ENCODE measurements around the gene NAA60. TPM values are rescaled to one million over a fixed set of nuclear protein-coding genes. Genes with fewer than 3 reads are reported as not detected.
"Not testable (repeated sequence)": the region's sequence is repeated elsewhere in the genome, so short reads cannot be mapped to it uniquely, and the experiment has no call there.

NAA60 gene
- total RNA-seq, 1 donor from 2014 or later, result 38.3 TPM

- Mint-ChIP-seq H3K27ac (no peak overlapping the region), H3K4me3 (no peak overlapping the region), H3K27me3 (ENCODE audit: insufficient read depth) (no peaks in the 10 kb centered on the region), H3K9me3 (no peaks in the 10 kb centered on the region), H3K4me1 (ENCODE audit: low read depth) (peaks cover 25% of the 10 kb centered on the region), H3K36me3 (ENCODE audit: low read depth) (peaks cover 7% of the 10 kb centered on the region)
- intact Hi-C loops (cut with micrococcal nuclease), result no loop called here
- DNase-seq (ENCODE audit: low spot score), result no peak
Observed at GRCh38 chr16:3468501-3468900, 25.0 kb downstream of the NAA60 start.

DNA sequence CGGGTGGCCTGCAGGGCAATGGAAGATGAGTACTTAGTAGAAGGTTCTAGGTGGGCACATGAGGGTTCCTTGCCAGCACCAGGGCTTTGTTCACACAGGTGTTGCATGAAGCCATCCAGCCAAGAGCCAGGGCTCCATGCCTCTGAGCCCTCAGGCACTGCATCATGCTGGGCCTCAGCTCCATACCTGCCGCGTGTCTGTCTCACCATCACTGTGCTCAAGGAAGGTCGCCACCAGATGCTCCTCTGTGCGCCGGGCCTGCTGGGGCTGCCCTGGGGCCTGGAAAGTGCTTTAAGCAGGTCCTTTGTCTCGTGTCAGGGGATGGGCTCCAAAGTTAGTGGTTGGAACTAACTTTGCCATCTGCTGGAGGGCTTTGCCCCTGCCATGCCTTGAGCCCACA is 26.3 kb downstream of the NAA60 start:
- intact Hi-C loops (cut with micrococcal nuclease), result no loop called here
- no peak for DNase-seq (ENCODE audit: low spot score)
- Mint-ChIP-seq H3K27ac (no peak overlapping the region), H3K9me3 (no peaks in the 10 kb centered on the region), H3K36me3 (ENCODE audit: low read depth) (peaks cover 7% of the 10 kb centered on the region), H3K4me1 (ENCODE audit: low read depth) (peaks cover 20% of the 10 kb centered on the region), H3K4me3 (no peak overlapping the region), H3K27me3 (ENCODE audit: insufficient read depth) (no peaks in the 10 kb centered on the region)

- no peaks in the 10 kb centered on the region for H3K9me3 Mint-ChIP-seq
- DNase-seq (ENCODE audit: low spot score), result no peak
- no peak overlapping the region for H3K27ac Mint-ChIP-seq
- no peaks in the 10 kb centered on the region for H3K27me3 Mint-ChIP-seq (ENCODE audit: insufficient read depth)
- peaks cover 20% of the 10 kb centered on the region for H3K4me1 Mint-ChIP-seq (ENCODE audit: low read depth)
- H3K4me3 Mint-ChIP-seq, result no peak overlapping the region
- intact Hi-C loops (cut with micrococcal nuclease), result no loop called here
- H3K36me3 Mint-ChIP-seq (ENCODE audit: low read depth), result peaks cover 5% of the 10 kb centered on the region
Observed at GRCh38 chr16:3470723-3471122, 27.2 kb downstream of the NAA60 start.

DNA sequence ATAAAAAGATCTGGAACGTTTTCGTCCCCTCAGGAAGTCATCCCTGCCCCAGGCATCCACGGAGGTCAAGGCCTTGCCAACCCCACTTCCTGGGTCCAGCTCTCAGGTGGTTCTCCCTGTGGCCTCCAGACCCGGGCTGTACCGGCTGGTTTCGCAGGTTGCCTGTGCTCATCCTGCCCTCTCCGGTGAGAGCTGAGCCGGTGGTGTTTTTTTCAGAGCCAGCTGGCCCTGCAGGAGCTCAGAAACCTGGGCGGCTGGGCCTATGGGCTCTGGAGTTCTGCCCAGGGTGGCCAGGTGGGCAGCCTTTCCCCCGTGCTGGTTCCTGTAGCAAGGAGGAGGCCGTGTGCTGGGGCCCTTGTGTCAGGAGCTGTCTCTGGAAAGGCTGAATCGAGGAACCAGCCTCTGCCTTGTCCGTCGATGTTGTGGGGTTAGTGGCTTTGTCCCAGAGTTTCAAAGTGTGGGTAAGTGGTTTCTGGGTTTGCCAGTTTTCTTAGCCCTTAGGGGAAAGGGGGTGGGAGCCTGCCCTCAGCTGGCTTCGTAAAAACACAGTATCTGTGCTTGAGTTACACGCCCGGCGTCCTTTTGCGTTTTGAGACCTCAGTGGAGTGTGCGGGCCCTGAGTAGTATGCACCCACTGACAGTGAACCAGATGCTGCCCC is 28.2 kb downstream of the NAA60 start:
- Mint-ChIP-seq H3K4me3 (no peak overlapping the region), H3K9me3 (no peaks in the 10 kb centered on the region), H3K4me1 (ENCODE audit: low read depth) (peaks cover 20% of the 10 kb centered on the region), H3K27me3 (ENCODE audit: insufficient read depth) (no peaks in the 10 kb centered on the region), H3K27ac (no peak overlapping the region), H3K36me3 (ENCODE audit: low read depth) (peaks cover 5% of the 10 kb centered on the region)
- intact Hi-C loops (cut with micrococcal nuclease), result no loop called here
- DNase-seq (ENCODE audit: low spot score), result no peak

DNA sequence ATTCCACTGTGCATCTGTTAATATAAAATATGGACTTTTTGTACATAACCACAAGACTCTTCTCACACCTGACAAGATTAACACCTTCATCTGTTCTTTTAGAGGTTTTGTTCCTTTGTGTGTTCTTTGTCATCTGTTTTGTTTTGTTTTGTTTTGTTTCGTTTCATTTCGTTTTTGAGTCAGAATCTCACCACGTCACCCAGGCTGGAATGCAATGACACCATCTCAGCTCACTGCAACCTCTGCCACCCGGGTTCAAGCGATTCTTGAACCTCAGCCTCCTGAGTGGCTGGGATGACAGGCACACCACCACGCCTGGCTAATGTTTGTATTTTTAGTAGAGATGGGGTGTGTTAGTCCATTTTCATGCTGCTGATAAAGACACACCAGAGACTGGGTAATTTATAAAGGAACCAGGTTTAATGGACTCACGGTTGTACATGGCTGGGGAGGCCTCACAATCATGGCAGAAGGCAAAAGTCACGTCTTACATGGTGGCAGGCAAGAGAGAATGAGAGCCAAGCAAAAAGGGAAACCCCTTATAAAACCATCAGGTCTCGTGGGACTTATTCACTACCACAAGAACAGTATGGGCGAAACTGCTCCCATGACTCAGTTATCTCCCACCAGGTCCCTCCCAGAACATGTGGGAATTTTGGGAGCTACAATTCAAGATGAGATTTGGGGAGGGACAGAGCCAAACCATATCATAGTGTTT is 29.6 kb downstream of the NAA60 start:
- no peak for DNase-seq (ENCODE audit: low spot score)
- intact Hi-C loops (cut with micrococcal nuclease), result no loop called here
- H3K4me3 Mint-ChIP-seq, result no peak overlapping the region

DNA sequence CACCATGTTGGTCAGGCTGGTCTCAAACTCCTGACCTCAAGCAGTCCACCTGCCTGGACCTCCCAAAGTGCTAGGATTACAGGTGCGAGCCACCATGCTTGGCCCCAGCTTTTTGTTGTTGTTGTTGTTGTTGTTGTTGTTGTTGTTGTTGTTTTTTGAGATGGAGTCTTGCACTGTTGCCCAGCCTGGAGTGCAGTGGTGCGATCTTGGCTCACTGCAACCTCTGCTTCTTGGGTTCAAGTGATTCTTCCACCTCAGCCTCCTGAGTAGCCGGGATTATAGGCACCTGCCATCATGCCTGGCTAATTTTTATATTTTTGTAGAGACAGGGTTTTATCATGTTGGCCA is 30.1 kb downstream of the NAA60 start:
- H3K27ac Mint-ChIP-seq; H3K27me3 Mint-ChIP-seq (ENCODE audit: insufficient read depth); DNase-seq (ENCODE audit: low spot score); H3K4me3 Mint-ChIP-seq; H3K9me3 Mint-ChIP-seq; intact Hi-C loops (cut with micrococcal nuclease): not testable (repeated sequence)
- peaks cover 12% of the 10 kb centered on the region for H3K4me1 Mint-ChIP-seq (ENCODE audit: low read depth)
- H3K36me3 Mint-ChIP-seq (ENCODE audit: low read depth), result peaks cover 11% of the 10 kb centered on the region

More for the DNA sequence above, 29.6 kb downstream of the NAA60 start:
- Mint-ChIP-seq H3K4me1 (ENCODE audit: low read depth) (peaks cover 14% of the 10 kb centered on the region), H3K36me3 (ENCODE audit: low read depth) (peaks cover 11% of the 10 kb centered on the region), H3K9me3 (no peaks in the 10 kb centered on the region), H3K27me3 (ENCODE audit: insufficient read depth) (no peaks in the 10 kb centered on the region), H3K27ac (peak overlapping the region; percentile 75)

DNA sequence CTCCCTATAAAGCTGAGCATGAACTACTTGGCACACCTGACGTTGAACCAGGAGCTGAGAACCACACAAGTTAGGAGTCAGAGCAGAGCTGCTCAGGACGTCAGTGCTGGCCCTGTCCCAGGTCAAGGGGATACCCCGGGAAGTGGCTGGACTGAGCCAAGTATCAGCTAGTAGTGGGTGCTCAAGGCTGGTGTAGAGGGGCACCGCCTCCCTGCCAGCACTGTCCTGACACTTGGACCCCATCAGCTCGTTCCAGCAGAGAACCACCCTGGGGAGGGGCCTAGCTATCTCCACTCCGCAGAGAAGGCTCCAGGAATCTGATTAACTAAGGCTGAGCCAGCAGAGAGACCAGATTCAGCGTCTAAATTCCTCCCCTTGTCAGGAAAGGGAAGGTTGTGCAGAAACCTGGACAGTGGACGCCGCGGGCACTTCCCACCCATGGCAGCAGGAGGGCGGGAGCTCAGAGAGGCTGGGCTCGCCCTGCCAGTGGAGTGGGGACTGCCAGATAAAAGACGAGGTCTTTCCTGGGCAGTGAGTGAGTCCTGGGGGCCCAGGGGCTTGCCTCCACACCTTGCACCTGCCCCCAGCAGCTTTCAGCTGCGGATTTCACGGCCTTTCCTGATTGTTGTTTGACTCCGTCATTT is 30.8 kb downstream of the NAA60 start:
- Mint-ChIP-seq H3K4me3 (no peak overlapping the region), H3K27me3 (ENCODE audit: insufficient read depth) (no peaks in the 10 kb centered on the region), H3K36me3 (ENCODE audit: low read depth) (peaks cover 11% of the 10 kb centered on the region), H3K9me3 (no peaks in the 10 kb centered on the region), H3K27ac (no peak overlapping the region), H3K4me1 (ENCODE audit: low read depth) (peaks cover 17% of the 10 kb centered on the region)
- intact Hi-C loops (cut with micrococcal nuclease), result no loop called here
- DNase-seq (ENCODE audit: low spot score), result no peak

DNA sequence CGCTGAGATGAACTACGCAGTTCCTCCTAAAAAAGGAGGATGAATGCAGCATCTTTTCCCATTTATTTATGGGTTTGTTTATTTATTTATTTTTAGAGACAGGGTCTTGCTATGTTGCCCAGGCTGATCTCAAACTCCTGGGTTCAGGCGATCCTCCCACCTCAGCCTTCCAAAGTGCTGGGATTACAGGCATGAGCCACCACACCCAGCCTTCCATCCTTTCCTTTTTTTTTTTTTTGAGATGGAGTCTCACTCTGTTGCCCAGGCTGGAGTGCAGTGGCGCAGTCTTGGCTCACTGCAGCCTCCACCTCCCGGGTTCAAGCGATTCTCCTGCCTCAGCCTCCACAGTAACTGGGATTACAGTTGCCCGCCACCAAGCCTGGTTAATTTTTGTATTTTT is 31.4 kb downstream of the NAA60 start:
- not testable (repeated sequence) for H3K27ac Mint-ChIP-seq, H3K4me3 Mint-ChIP-seq

GRCh38 chr16:3475604-3476375 is 32.3 kb downstream of the NAA60 start:
- DNase-seq (ENCODE audit: low spot score), result no peak
- Mint-ChIP-seq H3K27me3 (ENCODE audit: insufficient read depth) (no peaks in the 10 kb centered on the region), H3K4me1 (ENCODE audit: low read depth) (peaks cover 23% of the 10 kb centered on the region), H3K27ac (no peak overlapping the region), H3K9me3 (no peaks in the 10 kb centered on the region), H3K4me3 (no peak overlapping the region), H3K36me3 (ENCODE audit: low read depth) (peaks cover 11% of the 10 kb centered on the region)
- intact Hi-C loops (cut with micrococcal nuclease), result no loop called here

More for the DNA sequence above, 31.4 kb downstream of the NAA60 start:
- DNase-seq (ENCODE audit: low spot score); H3K27me3 Mint-ChIP-seq (ENCODE audit: insufficient read depth); intact Hi-C loops (cut with micrococcal nuclease); H3K9me3 Mint-ChIP-seq: not testable (repeated sequence)
- H3K4me1 Mint-ChIP-seq (ENCODE audit: low read depth), result peaks cover 23% of the 10 kb centered on the region
- peaks cover 11% of the 10 kb centered on the region for H3K36me3 Mint-ChIP-seq (ENCODE audit: low read depth)

DNA sequence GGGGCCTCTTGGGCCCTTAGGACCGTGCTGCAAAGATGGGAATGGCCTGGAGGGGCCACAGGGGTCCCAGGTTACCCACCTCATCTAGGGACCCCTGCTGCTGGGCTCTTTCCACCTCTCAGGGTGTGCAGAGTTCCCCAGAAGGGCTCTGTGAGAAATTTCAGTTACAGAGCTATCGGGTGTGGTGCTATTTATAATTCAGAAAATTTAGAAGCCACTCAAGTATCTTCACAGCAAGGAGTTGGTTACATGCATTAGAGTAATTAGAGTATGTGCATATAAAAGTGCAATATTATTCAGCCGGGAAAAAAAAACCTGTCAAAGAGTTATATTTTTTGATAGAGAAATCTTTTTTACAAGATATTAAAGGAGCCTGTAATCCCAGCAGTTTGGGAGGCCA is 32.9 kb downstream of the NAA60 start:
- H3K27ac Mint-ChIP-seq, result no peak overlapping the region
- H3K27me3 Mint-ChIP-seq (ENCODE audit: insufficient read depth), result no peaks in the 10 kb centered on the region
- H3K9me3 Mint-ChIP-seq, result no peaks in the 10 kb centered on the region
- DNase-seq (ENCODE audit: low spot score), result no peak
- H3K4me3 Mint-ChIP-seq, result no peak overlapping the region
- H3K36me3 Mint-ChIP-seq (ENCODE audit: low read depth), result peaks cover 11% of the 10 kb centered on the region
- intact Hi-C loops (cut with micrococcal nuclease), result no loop called here
- peaks cover 23% of the 10 kb centered on the region for H3K4me1 Mint-ChIP-seq (ENCODE audit: low read depth)

DNA sequence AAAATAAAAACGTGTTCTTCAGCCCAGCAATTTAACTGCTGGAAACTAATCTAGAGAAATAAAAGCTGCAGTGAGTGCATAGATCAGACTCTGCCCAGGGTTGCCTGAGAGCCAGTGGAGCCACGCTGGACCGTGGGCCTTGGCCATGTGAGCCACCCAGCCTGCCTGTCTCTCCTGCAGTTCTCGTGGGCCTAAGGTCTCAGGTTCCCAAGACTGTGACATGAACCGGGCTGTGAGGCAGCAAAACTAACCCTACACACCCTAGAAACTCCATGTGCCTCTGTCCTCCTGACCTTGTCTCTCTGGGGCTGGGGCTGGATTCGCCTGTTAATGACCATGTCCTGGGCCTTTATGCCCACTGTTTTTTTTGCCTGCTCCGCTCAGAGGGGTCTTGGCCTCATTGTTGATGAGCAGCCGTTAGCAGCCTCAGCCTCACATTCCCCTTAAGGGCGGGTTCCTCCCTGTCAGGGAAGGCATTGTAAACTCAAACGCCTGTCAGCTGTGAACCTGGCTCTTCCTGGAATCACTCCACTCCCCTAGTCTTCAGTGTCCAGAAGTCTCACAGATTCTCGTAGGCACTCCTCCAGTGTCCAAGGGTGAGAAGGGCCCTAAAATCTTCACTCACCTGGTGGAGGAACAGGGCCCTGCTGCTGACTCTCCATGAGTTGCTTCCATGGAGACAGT is 34.9 kb downstream of the NAA60 start:
- DNase-seq (ENCODE audit: low spot score), result no peak
- Mint-ChIP-seq H3K9me3 (no peaks in the 10 kb centered on the region), H3K36me3 (ENCODE audit: low read depth) (peaks cover 19% of the 10 kb centered on the region), H3K4me1 (ENCODE audit: low read depth) (peaks cover 13% of the 10 kb centered on the region), H3K27ac (no peak overlapping the region), H3K27me3 (ENCODE audit: insufficient read depth) (no peaks in the 10 kb centered on the region), H3K4me3 (no peak overlapping the region)
- intact Hi-C loops (cut with micrococcal nuclease), result no loop called here

GRCh38 chr16:3479654-3480216 is 36.3 kb downstream of the NAA60 start:
- Mint-ChIP-seq H3K27me3 (ENCODE audit: insufficient read depth) (no peaks in the 10 kb centered on the region), H3K27ac (peak overlapping the region; percentile 27), H3K4me1 (ENCODE audit: low read depth) (peaks cover 12% of the 10 kb centered on the region), H3K9me3 (no peaks in the 10 kb centered on the region), H3K36me3 (ENCODE audit: low read depth) (peaks cover 25% of the 10 kb centered on the region), H3K4me3 (no peak overlapping the region)
- intact Hi-C loops (cut with micrococcal nuclease), result no loop called here
- DNase-seq (ENCODE audit: low spot score), result no peak

All from activated T-helper 1 cell treated with anti-CD3 and anti-CD28 coated beads, Interleukin-12 subunit alpha, Interleukin-12 subunit beta, Interleukin-2, Interleukin-4 antibody, amounts not matched to agents 30 ng/mL and 10 ng/mL and 1 ng/mL, durations not matched to agents 14 hours and 24 hours and 36 hours (primary cell).